HCT116 (cell line): ENCODE measurements around the gene ISX.
A peak's percentile ranks its signal among the peaks of the same experiment; 100 is the strongest.

Source experiments
- CTCF ChIP-seq, 3 experiments: fragments of 200-600 bp in 1 of 3; sonication (generic) in 1 of 3; IDR thresholded peaks in 2 of 3; conservative IDR thresholded peaks in 1 of 3; 2 replicates each; pipeline ENCODE4 v1.5.1; 2012 to 2017; ENCODE audit warnings: low read depth in 2 of 3, low read length in 2 of 3, antibody characterized with exemption in 1 of 3, borderline replicate concordance in 1 of 3, control low read depth in 1 of 3, mild to moderate bottlenecking in 1 of 3, mixed read lengths in 1 of 3, mixed run types in 1 of 3, moderate library complexity in 1 of 3; ENCODE audit not compliant: insufficient read depth in 1 of 3
- POLR2AphosphoS5 ChIP-seq: IDR thresholded peaks from 2 replicates; pipeline ENCODE4 v1.6.1; 2011; ENCODE audit warnings: mild to moderate bottlenecking, low read depth, low read length, moderate library complexity
- REST ChIP-seq: IDR thresholded peaks from 2 replicates; pipeline ENCODE4 v1.6.1; 2012; ENCODE audit warnings: low read depth
- SP1 ChIP-seq: IDR thresholded peaks from 2 replicates; pipeline ENCODE4 v1.6.1; 2012; ENCODE audit warnings: low read depth
- YY1 ChIP-seq: IDR thresholded peaks from 2 replicates; pipeline ENCODE4 v1.6.1; 2011; ENCODE audit warnings: low read length, low read depth, moderate library complexity, mild to moderate bottlenecking; ENCODE audit not compliant: insufficient replicate concordance; ENCODE audit errors: extremely low read depth
- ZFX ChIP-seq: fragments of 450-650 bp; IDR thresholded peaks from 2 replicates; pipeline ENCODE4 v1.6.1; 2017

GRCh38 chr22:35071784-35072183, 5.8 kb downstream of the ISX start:
- TF ChIP-seq CTCF (IDR thresholded peaks at IDR 0.05 in 2 of 3, conservative IDR thresholded peaks at IDR 0.05 in 1 of 3; ENCODE audit: borderline replicate concordance in 1 of 3, insufficient read depth in 1 of 3, low read depth in 2 of 3, low read length in 2 of 3) (no peak), SP1 (0 out of 2 replicates have a peak, but pooled peaks have one; percentile 4), ZFX (no peak), REST (no peak), YY1 (no peak), POLR2AphosphoS5 (no peak)
